GM18858 (cell line): ENCODE measurements around the gene ALDH8A1.
"Not testable (repeated sequence)": the region's sequence is repeated elsewhere in the genome, so short reads cannot be mapped to it uniquely, and the experiment has no call there.

Source experiments
- ATAC-seq: cut with Tn5 transposase; IDR thresholded peaks from one replicate; pipeline ENCODE4 v1.9.1; 2021; ENCODE audit not compliant: unreplicated experiment

The ALDH8A1 gene

DNA sequence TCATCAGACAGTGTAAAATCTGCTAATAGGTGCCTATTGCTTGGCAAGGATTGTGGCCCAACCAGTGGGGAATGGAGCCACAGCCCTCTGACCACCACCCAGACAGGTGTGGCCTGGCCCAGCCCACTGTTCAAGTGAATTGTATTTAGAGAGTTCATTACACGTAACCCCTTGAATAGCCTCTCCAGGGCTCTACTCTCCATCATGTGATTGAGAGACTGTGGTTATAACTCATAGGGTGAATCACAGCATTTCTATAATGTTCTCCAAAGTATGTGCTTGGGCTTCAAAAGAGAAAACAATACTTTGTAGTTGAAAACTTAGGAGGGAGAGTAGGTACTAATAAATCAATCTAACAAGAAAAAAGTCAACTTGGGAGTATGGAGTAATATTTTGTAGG is 38.4 kb downstream of the ALDH8A1 start:
- no peak for ATAC-seq

DNA sequence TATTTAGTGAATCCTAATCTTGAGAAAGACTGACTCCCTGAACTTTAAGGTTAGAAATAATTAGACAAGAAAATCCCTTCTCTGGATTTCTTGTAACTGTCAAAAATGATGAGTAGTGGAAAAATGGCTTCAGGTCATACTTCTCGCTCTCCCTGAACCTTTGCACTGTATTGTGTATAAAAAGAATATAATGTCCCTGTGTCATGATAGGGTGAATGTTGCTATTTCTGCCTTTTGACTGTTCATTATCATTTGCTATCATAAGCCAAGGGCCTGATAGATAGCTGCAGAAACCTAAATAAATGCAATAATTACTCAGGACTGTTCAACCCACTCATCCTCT is 39.3 kb downstream of the ALDH8A1 start:
- no peak for ATAC-seq

DNA sequence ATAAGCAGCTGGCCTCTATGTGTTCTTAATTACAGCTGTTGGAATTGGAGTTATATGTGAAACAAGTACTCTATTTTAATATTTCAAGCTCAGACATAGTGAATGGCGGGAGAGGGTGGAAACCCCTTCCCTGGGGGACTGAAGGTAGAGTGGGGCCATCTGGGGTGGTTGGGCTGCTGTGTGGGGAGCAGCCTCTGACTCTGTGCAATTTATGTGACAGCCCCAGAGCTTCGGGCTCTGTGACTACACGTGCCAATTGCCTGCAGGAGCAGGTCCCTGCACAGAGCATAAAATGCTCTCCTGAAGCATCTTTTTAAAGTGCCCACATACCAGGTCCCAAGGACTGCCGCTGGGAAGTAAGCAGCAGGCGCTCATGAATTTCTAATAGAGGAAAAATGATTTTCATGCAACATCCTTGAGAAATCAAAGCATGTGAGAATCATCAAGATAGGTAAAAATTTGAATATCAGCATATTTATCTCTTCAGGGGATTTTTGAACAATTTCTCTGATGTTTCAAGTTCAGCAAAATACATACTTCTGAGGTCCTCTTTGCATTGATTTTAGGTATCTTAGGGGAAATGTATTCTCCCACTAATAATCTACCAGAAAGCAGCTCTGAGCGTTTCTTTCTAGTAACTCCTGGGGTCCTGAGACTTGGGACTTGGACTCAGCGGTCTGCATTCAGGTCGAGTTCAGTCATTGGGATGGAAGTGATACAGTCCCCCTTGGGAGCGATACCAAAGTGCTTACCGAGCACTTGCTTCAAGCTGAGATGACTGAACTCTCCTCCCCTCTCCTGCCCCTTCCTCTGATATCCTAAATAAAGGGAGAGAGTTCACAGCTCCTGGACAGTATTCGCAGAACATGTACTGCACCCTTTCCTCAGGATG is 40.0 kb downstream of the ALDH8A1 start:
- no peak for ATAC-seq

DNA sequence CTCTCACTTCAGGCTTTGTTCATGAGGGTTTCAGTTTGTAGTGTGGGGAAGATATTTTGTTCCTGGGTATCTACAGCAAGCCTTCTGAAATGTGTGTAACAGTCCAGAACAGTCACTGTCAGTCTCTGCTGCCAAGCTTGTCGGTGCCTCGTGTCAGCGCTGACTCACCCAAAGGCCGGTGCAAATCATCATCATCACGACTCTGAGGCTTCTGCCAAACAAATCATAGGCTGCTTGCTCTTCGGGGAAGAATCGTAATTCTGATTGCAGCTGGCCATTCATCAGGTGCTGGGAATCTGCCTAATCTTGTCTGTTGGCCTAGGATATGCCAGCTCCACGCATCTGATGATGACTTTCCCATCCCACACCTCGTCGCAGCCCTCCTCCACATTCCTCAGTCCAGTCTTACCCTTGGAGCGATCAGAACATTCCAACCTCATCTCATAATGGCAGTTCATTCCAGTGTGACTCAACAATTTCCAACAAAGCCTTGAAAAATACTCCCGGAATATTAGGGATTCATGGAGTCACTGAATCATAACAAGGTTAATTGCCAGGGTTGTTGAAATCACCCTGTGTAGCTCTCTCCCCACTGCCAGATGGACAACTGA is 40.9 kb downstream of the ALDH8A1 start:
- no peak for ATAC-seq

DNA sequence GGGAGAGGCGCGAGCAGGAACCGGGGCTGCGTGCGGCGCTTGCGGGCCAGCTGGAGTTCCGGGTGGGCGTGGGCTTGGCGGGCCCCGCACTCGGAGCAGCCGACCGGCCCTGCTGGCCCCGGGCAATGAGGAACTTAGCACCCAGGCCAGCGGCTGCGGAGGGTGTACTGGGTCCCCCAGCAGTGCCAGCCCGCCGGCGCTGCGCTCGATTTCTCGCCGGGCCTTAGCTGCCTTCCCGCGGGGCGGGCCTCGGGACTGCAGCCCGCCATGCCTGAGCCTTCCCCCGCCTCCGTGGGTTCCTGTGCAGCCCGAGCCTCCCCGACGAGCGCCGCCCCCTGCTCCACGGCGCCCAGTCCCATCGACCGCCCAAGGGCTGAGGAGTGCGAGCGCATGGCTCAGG is 45.2 kb downstream of the ALDH8A1 start:
- ATAC-seq, result not testable (repeated sequence)

DNA sequence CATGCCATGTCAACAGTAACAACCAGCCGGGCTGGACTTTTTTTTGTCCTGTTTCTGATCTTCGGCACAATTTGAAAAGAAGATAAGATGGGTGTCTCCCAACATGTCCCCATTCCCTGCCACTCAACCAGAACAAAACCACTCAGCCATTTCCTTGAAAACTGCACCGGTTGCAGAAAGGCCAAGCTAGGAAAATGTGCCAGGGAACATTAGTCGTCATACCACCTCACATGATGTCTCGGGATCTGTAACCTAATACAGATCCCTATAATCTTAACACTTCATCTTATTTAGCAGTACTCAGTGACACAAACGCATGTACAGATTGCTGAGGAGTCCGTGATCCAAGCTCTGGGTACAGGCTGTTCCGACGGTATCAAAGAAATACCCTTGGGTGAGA is 46.5 kb downstream of the ALDH8A1 start:
- no peak for ATAC-seq

DNA sequence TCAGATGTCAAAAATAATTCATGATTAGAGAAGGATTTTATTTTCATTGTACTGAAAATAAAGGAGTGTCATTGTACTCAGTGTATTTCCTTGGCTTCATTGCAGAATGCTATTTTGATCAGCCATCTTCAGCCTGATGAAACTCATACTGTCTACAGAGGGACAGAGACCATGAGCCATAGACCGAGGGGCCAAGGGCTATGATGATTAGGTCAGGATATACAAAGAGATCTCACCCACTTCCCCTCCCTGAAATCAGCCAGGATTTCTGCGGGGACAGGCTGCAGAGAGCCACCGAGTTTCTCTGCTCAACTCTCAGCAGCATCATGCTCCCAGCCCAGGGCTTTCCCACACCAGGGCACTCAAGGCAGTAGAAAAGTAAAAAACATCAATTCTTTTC is 47.0 kb downstream of the ALDH8A1 start:
- ATAC-seq, result no peak

DNA sequence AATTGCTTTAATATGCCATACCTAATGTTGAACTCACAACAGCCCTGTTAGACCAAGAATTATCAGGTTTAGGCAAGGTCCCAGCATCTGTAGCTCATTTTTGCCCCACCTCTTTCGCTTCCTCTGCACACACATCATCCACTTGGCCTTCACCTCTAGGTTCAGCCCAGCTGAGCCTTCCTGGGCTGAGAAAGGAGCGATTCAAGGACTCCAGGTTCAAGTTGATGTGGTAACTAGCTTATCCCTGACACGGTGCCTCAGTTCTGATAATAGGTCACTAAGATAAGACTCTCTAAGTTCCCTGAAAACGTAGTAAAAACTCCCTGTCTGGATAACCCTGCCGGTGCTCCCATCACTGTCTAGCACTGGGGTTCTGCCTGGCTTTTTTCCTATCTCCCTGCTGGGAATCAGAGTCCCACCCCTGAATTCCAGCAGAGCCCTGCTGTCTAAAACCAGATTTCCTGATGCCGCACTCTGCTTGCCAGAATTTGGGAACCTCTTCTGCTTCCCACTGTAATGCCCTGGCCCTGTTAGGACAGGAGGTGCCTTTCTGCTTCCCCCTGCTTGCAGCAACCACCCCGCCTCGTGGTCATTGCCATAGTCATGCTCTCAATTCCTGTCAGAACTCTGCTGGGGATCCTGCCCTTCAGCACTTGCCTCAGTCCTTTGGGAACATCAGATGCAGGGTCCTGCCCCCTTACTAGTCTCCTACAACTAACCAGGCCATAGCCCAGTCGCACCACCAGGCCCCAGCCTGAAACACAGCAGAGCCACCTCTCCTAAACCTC is 47.6 kb downstream of the ALDH8A1 start:
- ATAC-seq, result no peak

DNA sequence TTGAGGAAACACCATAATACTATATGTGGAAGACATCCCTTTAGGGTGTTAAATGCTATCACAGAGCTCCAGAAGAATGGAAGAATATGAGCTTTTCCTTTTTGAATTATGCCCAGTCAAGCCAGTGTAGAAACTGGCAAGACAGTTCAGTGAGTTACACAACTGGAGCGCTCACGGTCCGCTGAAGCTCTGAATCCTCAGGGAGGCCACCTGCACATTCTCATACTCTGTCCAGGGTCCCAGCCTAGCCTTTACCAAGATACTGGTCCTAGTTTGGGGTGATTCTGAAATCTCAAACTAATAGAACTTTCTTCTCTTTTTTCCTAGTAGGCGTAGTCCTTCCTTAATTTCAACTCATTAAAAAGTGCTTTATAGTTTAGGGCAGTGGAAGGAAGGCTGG is 51.3 kb downstream of the ALDH8A1 start:
- no peak for ATAC-seq

DNA sequence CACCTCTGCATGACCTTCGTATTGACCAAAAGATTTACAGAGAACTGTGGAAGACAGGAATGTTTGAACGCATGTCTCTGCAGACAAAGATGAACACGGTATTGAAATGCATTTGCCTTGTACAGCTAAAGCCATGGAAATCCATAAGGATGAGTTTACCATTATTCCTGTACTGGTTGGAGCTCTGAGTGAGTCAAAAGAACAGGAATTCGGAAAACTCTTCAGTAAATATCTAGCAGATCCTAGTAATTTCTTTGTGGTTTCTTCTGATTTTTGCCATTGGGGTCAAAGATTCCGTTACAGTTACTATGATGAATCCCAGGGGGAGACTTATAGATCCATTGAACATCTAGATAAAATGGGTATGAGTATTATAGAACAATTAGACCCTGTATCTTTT is 51.7 kb downstream of the ALDH8A1 start:
- ATAC-seq, result not testable (repeated sequence)

DNA sequence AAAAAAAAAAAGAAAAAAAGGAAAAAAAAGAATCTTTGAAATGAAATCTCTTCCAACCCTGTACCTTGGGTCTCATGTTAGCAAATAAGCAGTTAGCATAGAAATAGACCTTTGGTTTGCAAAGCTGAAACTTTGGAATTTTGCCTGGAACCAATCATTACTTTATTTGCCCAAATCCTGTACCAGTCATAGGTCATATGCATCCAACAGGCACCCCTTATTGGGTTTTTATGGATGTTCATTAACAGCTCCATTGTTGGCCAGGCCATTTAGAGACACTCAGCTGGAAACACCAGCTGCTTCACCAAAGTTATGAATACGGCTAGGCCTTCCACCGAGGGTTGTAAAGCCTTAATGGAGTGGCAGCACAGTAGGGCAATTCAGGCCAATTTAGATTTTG is 53.0 kb downstream of the ALDH8A1 start:
- ATAC-seq, result no peak

DNA sequence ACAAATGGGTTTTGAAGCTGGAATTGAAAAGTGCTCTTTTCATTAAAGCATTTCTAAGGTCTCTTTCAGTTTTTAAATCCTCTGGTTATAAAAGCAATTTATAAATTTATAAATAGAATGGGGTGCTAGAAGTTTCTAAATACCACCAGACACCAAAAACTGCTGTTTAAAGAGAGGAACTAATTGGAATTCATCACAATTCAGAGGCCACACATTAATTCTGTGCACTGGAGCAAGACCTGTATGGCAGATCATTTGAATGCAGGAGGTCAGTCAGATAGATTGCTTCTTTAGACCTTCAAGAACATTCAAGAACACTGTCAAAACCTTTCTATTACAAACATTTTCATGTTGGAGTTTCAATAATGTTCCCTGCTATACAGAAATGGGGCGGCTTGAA is 55.1 kb downstream of the ALDH8A1 start:
- ATAC-seq, result no peak

DNA sequence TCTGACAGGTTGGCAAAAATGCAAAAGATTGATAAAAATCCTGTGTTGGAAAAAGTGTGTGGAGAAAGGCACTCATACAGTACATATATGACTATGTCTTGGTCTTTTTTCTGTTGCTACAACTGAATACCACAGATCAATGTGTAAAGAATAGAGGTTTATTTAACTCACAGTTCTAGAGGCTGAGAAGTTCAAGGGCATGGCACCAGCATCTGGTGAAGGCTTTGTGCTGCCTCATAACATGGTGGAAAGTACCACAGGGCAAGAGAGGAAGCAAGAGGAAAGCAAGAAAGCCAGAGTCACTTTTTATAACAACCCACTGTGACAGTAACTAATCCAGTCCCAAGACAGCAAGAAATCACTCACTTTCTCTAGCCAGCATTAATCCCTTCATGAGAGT is 57.5 kb downstream of the ALDH8A1 start:
- no peak for ATAC-seq

DNA sequence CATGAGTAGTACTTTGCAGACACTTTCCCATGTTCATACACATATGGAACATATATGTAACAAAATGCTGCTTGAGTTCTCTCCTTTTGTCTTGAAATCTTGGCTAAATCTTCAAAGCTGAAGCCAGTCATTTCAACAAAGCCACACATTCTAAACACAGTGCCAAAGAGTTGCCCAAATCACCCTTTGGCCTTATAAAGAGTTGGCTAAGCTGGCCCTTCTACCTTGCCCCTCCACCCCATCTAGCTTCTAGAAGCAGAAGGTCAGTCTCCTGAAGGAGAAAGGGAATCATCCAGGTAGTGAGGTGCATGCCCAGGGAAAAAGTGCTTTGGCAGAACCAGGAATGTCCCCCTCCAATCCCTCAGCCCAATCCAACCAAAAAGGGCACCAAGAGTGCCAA is 58.3 kb downstream of the ALDH8A1 start:
- no peak for ATAC-seq

DNA sequence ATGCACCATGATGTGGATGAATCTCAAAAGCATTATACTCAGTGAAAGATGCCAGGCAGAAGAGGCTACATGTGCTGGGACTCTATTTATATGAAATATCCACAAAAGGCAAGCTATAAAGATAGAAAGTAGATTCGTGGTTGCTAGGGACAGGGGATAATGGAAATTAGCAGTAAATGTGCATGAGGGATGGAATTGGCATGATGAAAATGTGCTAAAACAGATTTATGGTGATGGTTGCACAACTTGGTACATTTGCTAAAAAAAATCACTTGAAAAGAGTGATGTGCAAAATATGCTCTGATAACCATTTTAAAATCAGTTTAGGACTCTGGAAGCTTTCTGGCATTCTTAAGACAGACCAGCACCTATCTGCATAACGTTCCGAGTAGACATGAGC is 61.6 kb downstream of the ALDH8A1 start:
- no peak for ATAC-seq

DNA sequence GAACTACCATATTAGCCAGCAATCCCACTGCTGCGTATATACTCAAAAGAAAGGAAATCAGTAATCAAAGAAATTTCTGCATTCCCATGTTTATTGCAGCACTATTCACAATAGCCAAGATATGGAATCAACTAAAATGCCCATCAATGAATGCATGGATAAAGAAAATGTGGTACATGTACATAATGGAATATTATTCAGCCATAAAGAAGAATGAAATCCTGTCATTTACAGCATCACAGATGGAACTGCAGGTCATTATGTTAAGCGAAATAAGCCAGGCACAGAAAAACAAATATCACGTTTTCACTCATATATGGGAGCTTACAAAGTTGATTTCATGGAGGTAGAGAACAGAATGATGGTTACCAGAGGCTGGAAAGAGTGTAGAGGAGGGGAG is 65.1 kb downstream of the ALDH8A1 start:
- ATAC-seq, result no peak

DNA sequence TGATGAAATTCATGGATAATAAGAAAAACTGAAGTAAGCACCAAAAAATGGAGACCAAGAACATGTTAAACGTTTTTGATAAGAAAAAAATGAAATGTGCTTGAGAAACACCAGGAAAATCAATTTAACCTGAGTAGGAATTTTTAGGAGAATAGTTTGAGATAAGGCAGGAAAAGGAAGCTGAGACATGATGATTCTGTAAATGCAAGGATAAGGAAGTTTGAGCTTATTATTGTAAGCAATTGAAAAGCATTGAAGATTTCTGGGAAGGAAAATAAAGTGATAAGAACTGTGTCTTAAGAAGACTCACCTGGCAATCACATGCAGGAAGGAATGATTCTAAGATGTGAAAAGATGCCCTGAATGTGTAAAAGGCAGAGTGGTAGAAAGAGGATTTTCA is 66.6 kb downstream of the ALDH8A1 start:
- ATAC-seq, result no peak

DNA sequence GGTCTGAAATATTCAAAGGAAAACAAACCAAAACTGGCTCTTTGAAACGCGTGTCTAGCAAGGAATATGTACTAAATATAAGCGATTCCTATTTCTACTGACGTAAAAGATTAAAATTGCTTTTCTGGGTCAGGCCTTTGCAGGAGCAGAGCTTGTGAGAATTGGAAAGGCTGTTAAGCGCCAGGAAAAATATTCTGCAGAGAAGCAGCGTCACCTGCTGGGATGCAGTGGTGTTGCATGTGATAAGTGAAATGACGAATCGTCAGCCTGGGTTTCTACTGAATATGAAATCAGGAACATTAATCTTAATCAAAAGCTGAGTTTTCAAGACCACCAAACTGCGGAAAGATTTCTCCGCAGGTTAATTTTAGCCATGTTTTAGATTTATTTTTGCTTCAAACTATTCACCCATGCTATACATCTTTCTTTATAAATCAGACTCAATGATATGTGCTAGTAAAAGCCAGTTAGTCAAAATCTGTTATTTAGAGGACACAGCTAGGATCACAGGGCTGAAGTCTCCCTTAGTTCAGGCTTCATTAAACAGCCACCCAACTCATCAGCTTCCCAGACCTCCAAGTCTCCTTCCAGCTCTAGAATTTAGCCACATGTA is 67.4 kb downstream of the ALDH8A1 start:
- ATAC-seq, result no peak

DNA sequence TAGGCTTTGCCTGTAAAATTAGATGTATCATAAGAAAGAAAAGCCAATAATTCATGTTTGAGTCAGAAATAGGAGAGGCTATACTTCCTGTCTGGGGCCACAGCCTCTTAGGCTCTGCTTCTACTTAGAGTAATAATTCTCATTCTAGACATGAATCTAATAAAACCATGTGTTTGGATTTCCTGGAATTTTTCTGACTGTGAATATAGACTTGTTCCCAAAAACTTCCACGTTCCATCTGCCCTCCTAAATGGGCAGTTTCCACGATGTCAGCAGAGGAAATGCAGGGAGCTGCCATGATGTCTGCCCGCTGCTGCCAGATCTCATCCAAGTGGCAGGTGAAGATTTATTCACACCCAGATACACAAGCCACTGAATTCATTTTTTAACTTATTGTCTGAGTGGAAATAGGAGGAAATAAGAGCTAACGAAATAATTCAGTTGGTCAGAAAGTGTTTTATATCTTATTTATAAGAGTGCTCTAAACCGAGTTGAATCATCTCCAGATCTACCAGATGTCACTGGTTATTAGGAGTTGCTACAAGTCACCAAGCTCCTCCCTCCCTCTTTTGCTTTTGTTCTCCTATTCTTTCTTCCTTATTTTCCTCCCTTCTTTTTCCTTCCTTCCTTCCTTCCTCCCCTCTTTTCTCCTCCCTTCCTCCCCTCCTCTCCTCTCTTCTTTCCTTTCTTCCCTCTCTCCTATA is 69.3 kb downstream of the ALDH8A1 start:
- ATAC-seq, result no peak

DNA sequence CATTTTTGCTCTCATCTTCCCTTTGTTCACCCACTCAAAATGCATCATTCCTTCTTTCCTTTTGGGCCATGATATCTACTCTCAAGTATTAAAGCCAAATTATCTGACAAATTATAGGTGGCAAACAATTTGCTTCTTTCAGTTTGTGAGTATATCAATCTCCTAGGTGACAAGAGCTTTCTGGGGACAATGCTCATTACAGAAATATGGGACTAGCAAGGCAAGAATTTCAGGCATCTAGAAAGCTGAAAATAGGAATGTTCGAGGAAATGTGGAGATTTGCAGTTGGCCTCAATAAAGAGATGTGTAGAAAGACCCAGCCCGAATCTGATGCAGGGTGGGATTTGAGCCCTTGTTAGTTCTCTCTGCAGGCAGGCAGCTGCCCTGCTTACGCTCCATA is 71.8 kb downstream of the ALDH8A1 start:
- no peak for ATAC-seq

DNA sequence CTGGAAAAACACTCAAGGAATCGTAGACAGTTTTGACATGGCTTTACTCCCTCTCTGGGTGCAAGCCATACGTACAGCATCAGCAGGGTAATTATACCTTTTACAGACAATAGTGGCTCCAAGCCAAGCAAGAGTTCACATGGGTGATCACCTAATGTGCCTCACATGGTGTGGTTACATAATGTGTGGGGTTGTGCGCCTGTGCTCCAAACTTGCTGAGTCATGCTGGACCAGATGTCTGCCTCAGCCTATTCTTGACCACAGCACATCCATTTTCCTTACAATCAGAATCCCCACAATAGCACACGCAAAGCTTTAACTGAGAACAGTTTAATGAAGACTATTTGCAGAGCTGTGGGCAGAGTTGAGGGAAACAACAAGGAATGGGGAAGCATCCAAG is 74.5 kb downstream of the ALDH8A1 start:
- no peak for ATAC-seq
